GM21825 (cell line): Measurements from ENCODE around the gene DOCK8.
A peak's percentile ranks its signal among the peaks of the same experiment; 100 is the strongest.
"Not testable (repeated sequence)": the region's sequence is repeated elsewhere in the genome, so short reads cannot be mapped to it uniquely, and the experiment has no call there.

Experiments
- ATAC-seq: cut with Tn5 transposase; IDR thresholded peaks from one replicate; pipeline ENCODE4 v1.9.1; 2021; ENCODE audit warnings: mild to moderate bottlenecking, moderate library complexity; ENCODE audit not compliant: unreplicated experiment

The DOCK8 gene

GRCh38 chr9:214648-215493 lies at the start of gene DOCK8:
Gene DOCK8 (plus strand): TSS chr9:214865. CDS start chr9:214977, 112 bp downstream.
- ATAC-seq = peak; percentile 90

- ATAC-seq = not testable (repeated sequence)
Observed at GRCh38 chr9:169757-170156, 44.9 kb upstream of the DOCK8 start.

- not testable (repeated sequence) for ATAC-seq
Observed at GRCh38 chr9:178140-178825, 36.4 kb upstream of the DOCK8 start.

GRCh38 chr9:178970-179383 lies 35.7 kb upstream of the DOCK8 start, which contains the start of gene ZNG1A:
Gene ZNG1A (minus strand): TSS chr9:179056. CDS start chr9:178969, 87 bp downstream.
- ATAC-seq = not testable (repeated sequence)

GRCh38 chr9:199601-200000 lies 15.1 kb upstream of the DOCK8 start:
- not testable (repeated sequence) for ATAC-seq

- ATAC-seq = no peak
Observed at GRCh38 chr9:206481-206880, 8.2 kb upstream of the DOCK8 start.

GRCh38 chr9:209143-209758 lies 5.4 kb upstream of the DOCK8 start:
- no peak for ATAC-seq

- ATAC-seq = no peak
Observed at GRCh38 chr9:211036-211435, 3.6 kb upstream of the DOCK8 start.

GRCh38 chr9:211557-211956 lies 3.1 kb upstream of the DOCK8 start:
- ATAC-seq = no peak

- no peak for ATAC-seq
Observed at GRCh38 chr9:212297-212696, 2.4 kb upstream of the DOCK8 start.

GRCh38 chr9:213901-214300 lies 764 bp upstream of the DOCK8 start:
- not testable (repeated sequence) for ATAC-seq

GRCh38 chr9:214351-214647 lies 366 bp upstream of the DOCK8 start:
- ATAC-seq = no peak

GRCh38 chr9:215631-216155 lies 1.0 kb downstream of the DOCK8 start:
- ATAC-seq = no peak

GRCh38 chr9:216866-217265 lies 2.2 kb downstream of the DOCK8 start:
- no peak for ATAC-seq

- ATAC-seq = no peak
Observed at GRCh38 chr9:217950-218349, 3.3 kb downstream of the DOCK8 start.

GRCh38 chr9:219036-219435 lies 4.4 kb downstream of the DOCK8 start:
- ATAC-seq = not testable (repeated sequence)

- no peak for ATAC-seq
Observed at GRCh38 chr9:219670-220365, 5.2 kb downstream of the DOCK8 start.

- ATAC-seq = no peak
Observed at GRCh38 chr9:221989-222776, 7.5 kb downstream of the DOCK8 start.

- no peak for ATAC-seq
Observed at GRCh38 chr9:223152-223551, 8.5 kb downstream of the DOCK8 start.

- ATAC-seq = no peak
Observed at GRCh38 chr9:224026-224425, 9.4 kb downstream of the DOCK8 start.
